Measurements from ENCODE around the gene MLH1.

MLH1 gene

DNA sequence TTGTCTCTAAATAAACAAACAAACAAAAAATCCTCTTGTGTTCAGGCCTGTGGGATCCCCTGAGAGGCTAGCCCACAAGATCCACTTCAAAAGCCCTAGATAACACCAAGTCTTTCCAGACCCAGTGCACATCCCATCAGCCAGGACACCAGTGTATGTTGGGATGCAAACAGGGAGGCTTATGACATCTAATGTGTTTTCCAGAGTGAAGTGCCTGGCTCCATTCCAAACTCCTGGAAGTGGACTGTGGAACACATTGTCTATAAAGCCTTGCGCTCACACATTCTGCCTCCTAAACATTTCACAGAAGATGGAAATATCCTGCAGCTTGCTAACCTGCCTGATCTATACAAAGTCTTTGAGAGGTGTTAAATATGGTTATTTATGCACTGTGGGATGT is 57.0 kb downstream of the MLH1 start:
- TF ChIP-seq TAF1 (IDR thresholded peaks at IDR 0.05; ENCODE audit: borderline replicate concordance, insufficient read depth, low read length) (no peak), REST (IDR thresholded peaks at IDR 0.05; ENCODE audit: insufficient read depth in 1 of 2, low read depth in 2 of 2, low read length in 2 of 2) (no peak), FOXP2 (optimal IDR thresholded peaks at IDR 0.05; ENCODE audit: borderline replicate concordance, extremely low read depth, extremely low read length, insufficient read depth) (no peak), SIN3A (IDR thresholded peaks at IDR 0.05; ENCODE audit: borderline replicate concordance, insufficient read depth, low read length) (no peak), POLR2AphosphoS5 (IDR thresholded peaks at IDR 0.05; ENCODE audit: low read depth, low read length) (no peak)

GRCh38 chr3:37052860-37053259 is 59.5 kb downstream of the MLH1 start:
- TF ChIP-seq FOXP2 (optimal IDR thresholded peaks at IDR 0.05; ENCODE audit: borderline replicate concordance, extremely low read depth, extremely low read length, insufficient read depth): no peak

DNA sequence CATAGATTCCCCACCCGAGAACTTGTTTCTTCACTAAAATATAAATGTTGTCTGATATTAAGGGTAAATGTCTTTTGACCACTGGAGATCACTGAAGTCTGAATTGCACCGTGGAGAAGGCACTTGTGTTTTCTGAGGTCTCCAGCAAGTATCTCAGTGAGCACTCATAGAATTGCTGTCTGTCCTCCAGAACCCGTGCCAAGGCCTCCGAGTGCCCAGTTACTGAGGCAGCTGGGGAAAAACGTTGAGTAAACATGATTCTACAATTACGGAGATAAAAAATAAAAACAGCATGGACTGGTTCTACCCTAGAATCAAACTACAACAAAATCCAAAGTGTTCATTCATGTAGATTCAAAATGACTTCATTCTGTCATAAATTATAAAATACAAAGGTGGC is 60.0 kb downstream of the MLH1 start:
- TF ChIP-seq FOXP2 (optimal IDR thresholded peaks at IDR 0.05; ENCODE audit: borderline replicate concordance, extremely low read depth, extremely low read length, insufficient read depth) (no peak), SIN3A (IDR thresholded peaks at IDR 0.05; ENCODE audit: borderline replicate concordance, insufficient read depth, low read length) (no peak)

DNA sequence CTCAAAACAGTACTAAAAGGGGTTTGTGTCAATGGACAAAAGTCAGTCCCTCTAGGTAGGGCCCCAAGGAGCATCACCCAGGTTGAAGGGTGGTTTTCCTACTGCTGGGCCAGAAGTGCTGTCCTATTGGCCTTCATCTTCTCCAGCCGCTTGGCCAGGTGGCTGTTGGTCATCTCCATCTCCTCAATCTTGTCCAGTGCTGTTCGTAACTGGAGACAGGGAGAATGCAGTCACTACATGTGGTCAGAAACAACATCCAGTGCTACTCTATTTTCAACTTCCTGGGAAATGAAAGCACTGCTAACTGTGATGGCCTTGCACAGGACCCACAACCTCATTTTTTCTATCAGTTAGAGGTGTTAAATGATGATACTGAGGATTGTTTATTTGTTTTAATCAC is 60.4 kb downstream of the MLH1 start:
- TF ChIP-seq TAF1 (IDR thresholded peaks at IDR 0.05; ENCODE audit: borderline replicate concordance, insufficient read depth, low read length) (no peak), SIN3A (IDR thresholded peaks at IDR 0.05; ENCODE audit: borderline replicate concordance, insufficient read depth, low read length) (no peak), POLR2AphosphoS5 (IDR thresholded peaks at IDR 0.05; ENCODE audit: low read depth, low read length) (no peak), REST (IDR thresholded peaks at IDR 0.05; ENCODE audit: insufficient read depth in 1 of 2, low read depth in 2 of 2, low read length in 2 of 2) (no peak), FOXP2 (optimal IDR thresholded peaks at IDR 0.05; ENCODE audit: borderline replicate concordance, extremely low read depth, extremely low read length, insufficient read depth) (no peak)

GRCh38 chr3:37054370-37054769 is 61.1 kb downstream of the MLH1 start:
- TF ChIP-seq REST (IDR thresholded peaks at IDR 0.05; ENCODE audit: insufficient read depth in 1 of 2, low read depth in 2 of 2, low read length in 2 of 2) (no peak), POLR2AphosphoS5 (IDR thresholded peaks at IDR 0.05; ENCODE audit: low read depth, low read length) (no peak), FOXP2 (optimal IDR thresholded peaks at IDR 0.05; ENCODE audit: borderline replicate concordance, extremely low read depth, extremely low read length, insufficient read depth) (no peak), TAF1 (IDR thresholded peaks at IDR 0.05; ENCODE audit: borderline replicate concordance, insufficient read depth, low read length) (no peak), SIN3A (IDR thresholded peaks at IDR 0.05; ENCODE audit: borderline replicate concordance, insufficient read depth, low read length) (no peak)

- no peak for TF ChIP-seq REST (IDR thresholded peaks at IDR 0.05; ENCODE audit: insufficient read depth in 1 of 2, low read depth in 2 of 2, low read length in 2 of 2)
- TF ChIP-seq TAF1 (IDR thresholded peaks at IDR 0.05; ENCODE audit: borderline replicate concordance, insufficient read depth, low read length): no peak
- no peak for TF ChIP-seq SIN3A (IDR thresholded peaks at IDR 0.05; ENCODE audit: borderline replicate concordance, insufficient read depth, low read length)
- no peak for TF ChIP-seq FOXP2 (optimal IDR thresholded peaks at IDR 0.05; ENCODE audit: borderline replicate concordance, extremely low read depth, extremely low read length, insufficient read depth)
- no peak for TF ChIP-seq POLR2AphosphoS5 (IDR thresholded peaks at IDR 0.05; ENCODE audit: low read depth, low read length)
These were observed 63.5 kb downstream of the MLH1 start for GRCh38 chr3:37056826-37057225.
